NCI-H128 (cell line): ENCODE results near the gene CRIM1.

Experiments used
- DNase-seq: peaks from one replicate; lab custom pipeline; 2025; ENCODE audit not compliant: unreplicated experiment; lab: John Stamatoyannopoulos, UW

CRIM1 gene

GRCh38 chr2:36395866-36396265, 40.3 kb downstream of the CRIM1 start:
- DNase-seq = no peak

GRCh38 chr2:36396878-36397539, 41.4 kb downstream of the CRIM1 start:
- no peak for DNase-seq

GRCh38 chr2:36397728-36398413, 42.3 kb downstream of the CRIM1 start:
- DNase-seq = no peak

DNA sequence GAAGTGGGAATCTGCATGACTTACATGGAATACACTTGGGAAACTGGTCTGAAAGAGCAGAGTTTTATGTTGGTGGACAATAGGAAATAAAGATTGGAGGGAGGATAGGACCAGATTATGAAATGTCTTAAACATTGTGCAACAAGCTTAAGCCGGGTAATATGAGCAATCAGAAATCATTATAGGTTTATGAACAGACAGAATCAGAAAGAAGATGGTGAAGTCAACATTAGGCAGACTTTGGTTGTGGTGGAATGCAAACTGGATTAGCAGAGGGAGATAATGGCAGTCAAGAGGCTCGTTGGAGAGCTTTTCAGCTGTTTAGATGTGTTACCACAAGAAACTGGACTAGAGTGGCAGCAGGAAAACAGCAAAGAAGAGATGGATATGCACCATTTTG, 43.5 kb downstream of the CRIM1 start:
- no peak for DNase-seq

DNA sequence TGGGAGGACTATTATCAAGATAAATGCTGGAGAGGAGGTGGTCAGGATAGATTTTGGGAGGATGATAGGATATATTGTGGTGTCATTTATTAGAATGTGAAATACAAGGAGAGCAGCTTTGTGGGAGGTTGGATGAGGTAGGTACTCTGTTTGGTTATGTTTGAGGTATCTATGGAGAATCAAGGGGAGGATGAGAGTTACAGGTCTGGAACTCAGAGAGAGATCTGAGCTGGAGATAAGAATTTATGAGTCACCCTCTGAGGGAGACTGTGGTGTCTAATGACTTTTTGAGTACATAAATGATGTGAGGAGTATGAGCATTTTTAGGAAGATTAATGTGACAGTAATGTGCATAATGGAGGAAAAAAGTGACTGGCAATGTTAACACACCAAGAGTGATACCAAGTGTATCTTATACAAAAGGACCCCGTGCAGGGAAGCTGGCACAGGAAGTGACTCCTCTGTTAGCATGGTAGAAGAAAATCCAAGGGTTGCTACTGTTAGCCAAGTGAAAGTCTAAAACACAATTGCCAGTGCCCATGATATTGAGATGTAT, 48.2 kb downstream of the CRIM1 start:
- no peak for DNase-seq

DNA sequence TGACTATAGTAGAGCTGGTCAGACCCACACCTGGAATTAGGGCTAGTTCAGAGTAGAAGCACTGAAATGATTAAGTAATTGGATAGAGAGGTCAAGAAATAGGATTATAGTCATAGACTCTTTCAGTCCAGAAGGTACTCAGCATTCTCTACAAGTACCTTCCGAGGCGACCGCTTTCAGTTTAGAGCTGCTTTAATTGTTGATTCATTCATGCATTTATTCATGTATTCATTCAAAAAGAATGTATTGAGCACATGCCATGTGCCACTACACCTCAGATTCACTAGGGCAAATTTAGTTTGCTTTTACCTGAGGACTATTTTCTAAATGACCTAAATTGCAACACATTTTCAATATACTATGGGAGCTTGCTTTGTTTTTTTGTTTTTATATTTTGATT, 48.7 kb downstream of the CRIM1 start:
- no peak for DNase-seq

DNA sequence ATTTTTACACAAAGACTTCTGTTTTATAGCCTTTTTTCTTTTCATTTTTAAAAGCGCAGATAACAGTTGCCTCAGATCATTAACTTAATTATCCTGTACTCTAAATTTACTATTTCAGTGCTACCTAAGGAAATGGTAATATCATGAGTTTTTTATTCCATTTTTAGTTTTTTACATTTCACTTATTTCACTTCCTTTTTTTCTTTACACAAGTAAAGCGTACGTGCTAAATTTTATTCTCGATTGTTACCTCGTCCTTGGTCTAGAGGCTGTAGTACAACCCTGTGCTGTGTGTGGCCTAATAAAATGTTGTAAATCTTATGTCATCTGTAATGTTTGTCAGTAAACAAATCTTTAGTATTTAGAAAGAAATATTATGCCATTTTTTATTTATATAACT, 49.2 kb downstream of the CRIM1 start:
- no peak for DNase-seq

GRCh38 chr2:36405183-36405582, 49.6 kb downstream of the CRIM1 start:
- no peak for DNase-seq

DNA sequence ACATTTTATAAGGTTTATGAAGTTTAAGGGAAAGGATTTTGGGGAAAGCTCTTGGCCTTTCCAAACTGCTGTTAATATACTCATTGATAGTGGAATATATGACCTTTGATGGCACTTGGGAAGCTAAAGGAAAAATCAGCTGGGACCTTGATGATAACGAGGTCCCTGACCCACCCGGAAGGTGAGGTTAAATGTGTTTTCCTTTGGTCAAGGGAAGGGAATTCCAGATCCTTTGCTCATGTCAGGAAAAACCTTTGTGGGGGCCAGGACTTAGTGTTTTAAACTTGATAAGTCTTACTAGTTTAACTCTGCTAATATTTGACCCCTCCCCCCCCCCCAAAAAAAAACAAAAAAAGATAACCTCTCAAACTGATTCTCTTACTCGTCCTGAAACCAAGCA, 50.7 kb downstream of the CRIM1 start:
- no peak for DNase-seq

- DNase-seq = no peak
Observed at GRCh38 chr2:36407413-36407812, 51.8 kb downstream of the CRIM1 start.

DNA sequence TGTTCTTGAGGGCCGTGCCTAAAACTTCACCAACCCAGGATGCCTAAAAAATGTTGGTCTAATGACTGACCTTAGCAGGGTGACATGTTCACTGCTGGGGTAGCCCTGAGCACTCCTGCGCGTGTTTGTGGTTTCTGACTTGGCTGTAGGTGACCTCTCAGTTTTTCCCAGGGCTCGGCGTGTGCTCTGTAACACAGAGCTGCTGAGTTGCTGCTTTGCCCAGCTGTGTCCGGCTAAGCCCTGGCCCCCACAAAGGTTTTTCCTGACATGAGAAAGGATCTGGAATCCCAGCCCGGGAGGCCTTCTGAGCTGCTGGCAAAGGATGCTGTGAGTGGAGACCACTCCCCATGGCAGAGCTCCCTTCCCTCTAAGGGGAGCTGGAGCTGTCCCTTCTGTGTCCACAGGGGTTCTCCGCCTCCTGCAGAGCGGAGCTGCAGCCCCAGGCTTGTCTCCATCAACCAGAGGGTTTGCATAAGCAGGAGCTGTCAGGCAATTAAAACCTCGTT, 52.7 kb downstream of the CRIM1 start:
- no peak for DNase-seq

DNA sequence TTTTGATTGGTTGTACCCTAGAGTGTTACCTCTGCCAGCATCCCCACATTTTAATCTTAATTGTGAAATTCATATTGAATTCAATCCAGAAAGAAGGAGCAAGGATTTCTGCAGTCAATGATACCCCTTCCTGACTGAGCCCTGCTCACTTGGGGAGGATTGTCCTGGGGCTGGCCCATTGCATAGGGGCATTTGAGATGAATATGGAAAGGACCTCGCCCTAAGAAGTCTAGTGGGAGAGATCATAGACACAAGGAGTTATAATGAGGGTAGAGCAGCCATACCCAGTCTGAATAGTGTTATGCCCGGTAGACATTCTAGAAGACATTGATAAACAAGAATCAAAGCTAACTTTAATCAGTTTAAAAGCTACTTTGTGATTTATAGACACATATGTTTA, 53.8 kb downstream of the CRIM1 start:
- no peak for DNase-seq

GRCh38 chr2:36409935-36410334, 54.4 kb downstream of the CRIM1 start:
- no peak for DNase-seq

DNA sequence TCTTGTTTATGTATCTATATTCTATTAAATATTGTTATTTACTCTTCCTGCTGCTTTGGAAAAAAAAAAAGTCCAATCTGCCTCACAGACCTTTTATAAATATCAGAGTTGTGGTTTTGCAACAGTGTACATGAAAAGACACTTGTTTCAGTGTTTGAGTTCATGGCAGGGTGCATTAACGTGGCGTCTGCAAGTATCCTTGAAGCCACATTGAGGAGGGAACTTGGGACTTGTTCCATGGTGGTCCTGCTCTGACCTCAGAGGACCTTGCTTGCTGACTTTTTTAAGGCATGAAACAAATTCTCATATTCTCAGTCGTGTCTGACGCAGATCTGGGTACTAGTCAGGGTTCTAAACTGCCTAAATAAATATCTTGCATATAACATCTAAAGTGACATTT, 55.1 kb downstream of the CRIM1 start:
- no peak for DNase-seq

- DNase-seq = no peak
Observed at GRCh38 chr2:36411962-36412444, 56.4 kb downstream of the CRIM1 start.

DNA sequence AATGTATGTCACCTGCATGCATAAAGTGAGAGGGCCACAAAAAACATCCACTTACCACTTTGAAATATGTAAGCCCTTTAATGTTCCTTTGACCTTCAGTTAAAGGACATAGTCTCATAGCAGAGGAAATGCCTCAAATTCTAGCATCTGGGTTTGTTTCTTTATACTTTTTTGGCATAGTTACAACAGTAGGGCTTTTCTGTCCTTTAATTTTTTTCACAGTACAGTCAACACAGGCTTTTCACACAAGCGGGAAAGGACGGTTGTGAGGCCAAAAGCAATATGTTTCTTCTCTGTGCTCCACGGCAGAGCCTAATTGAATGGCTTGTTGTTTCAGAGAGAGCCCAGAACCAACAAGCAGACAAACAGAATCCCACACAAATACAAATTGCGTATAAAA, 57.6 kb downstream of the CRIM1 start:
- DNase-seq = no peak

- DNase-seq = no peak
Observed at GRCh38 chr2:36414307-36414706, 58.7 kb downstream of the CRIM1 start.

- no peak for DNase-seq
Observed at GRCh38 chr2:36415381-36416022, 59.9 kb downstream of the CRIM1 start.

DNA sequence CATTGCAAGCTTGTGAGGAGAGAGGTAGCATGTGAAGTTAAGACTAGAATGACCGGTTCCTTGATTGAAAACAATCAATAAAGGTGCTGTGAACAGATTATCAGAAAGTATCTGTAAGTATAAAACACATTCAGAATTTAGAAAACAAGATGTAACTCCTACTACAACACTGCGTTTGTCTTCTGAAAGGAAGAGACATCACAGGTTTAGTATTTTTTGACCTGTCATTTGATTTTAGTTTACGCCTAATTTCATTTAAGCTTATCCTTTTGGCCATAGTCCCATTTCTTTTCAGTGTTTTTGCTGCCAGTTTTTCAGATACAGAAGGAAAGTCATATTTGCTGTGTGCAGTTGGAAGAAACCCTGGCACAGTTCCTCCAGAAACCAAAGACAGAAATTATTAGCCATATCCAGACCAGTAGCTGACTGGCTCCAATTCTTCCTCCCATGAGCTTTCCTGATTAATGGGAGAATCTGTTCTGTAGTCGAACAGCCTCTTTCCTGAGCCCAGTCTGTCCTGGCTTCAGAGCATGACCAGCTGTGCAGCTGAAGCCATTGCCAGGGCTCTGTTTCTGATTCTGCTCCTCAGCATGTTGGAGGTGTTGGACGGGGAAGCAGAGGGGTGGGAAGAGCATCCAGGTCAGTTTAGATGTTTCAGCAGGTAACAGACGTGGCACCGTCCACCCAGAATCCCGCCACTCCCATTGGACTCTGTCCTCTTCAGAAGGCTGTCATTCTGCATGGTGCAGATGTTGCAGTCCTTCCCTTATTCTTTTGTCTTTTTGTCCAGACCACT, 61.0 kb downstream of the CRIM1 start:
- no peak for DNase-seq

DNA sequence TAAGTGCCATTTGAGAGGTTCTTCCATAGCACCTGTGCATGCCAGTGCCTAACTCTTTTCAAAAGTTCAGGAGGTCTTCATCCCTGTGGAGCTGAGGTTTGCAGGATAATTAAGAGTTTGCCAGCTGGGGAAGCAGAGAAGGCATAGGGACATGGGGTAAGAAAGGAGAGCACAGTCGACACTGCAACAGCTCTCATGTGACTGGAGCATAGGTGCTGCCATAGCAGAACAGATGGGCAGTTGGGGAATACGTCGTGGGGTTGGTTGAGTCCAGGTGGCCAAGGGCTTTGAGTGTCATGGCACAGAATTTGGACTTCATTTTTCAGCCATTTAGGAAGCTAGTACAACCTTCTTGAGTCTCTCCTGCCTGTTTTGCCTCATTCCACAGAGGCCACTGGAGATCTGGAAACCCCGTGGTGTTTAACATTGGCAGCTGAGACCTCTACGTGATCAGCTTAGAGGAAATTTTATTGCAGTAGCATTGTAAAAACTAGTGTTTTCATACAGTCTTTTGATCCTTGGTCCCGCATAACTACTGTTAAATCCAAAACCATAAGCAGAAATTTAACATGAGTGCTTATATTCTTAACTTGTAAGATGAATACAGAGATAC, 65.1 kb downstream of the CRIM1 start:
- DNase-seq = no peak

DNA sequence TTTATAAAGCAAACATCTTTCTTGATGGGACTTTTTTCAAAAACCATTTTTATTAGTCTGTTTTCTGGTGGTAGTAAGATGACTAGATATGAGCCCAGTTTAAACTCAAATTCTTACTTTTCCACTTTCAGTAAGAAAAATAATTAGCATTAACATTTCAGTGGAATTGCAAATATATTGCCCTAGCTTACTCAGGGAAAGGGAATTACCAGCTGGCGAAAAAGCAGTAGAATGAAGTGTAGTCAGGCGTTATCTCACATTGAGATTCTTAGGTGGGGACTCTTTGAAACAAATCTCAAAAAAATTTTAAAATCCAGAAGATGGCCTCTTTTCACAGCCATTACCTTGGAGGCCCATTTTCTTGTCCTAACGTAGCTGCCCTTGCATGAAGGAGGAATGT, 65.8 kb downstream of the CRIM1 start:
- no peak for DNase-seq
